HG02840 (cell line): ENCODE measurements around the gene NFAM1.

Source experiments
- ATAC-seq: cut with Tn5 transposase; IDR thresholded peaks from one replicate; pipeline ENCODE4 v1.9.1; 2021; ENCODE audit warnings: mild to moderate bottlenecking, moderate library complexity, moderate number of reproducible peaks; ENCODE audit not compliant: unreplicated experiment, low FRiP score

NFAM1 gene

GRCh38 chr22:42365111-42365865 is 66.9 kb downstream of the NFAM1 start:
- no peak for ATAC-seq

- no peak for ATAC-seq
These were observed 67.5 kb downstream of the NFAM1 start for GRCh38 chr22:42364604-42365110.

GRCh38 chr22:42363892-42364291 is 68.3 kb downstream of the NFAM1 start:
- no peak for ATAC-seq

- no peak for ATAC-seq
These were observed 70.7 kb downstream of the NFAM1 start for GRCh38 chr22:42361523-42361922.

GRCh38 chr22:42360348-42360747 is 71.9 kb downstream of the NFAM1 start:
- no peak for ATAC-seq

- ATAC-seq: no peak
These were observed 73.3 kb downstream of the NFAM1 start for GRCh38 chr22:42358643-42359558.

GRCh38 chr22:42357634-42358296 is 74.4 kb downstream of the NFAM1 start:
- no peak for ATAC-seq

- ATAC-seq: no peak
These were observed 75.0 kb downstream of the NFAM1 start for GRCh38 chr22:42357221-42357620.

- no peak for ATAC-seq
These were observed 75.7 kb downstream of the NFAM1 start for GRCh38 chr22:42356533-42356932.

- no peak for ATAC-seq
These were observed 78.1 kb downstream of the NFAM1 start for GRCh38 chr22:42353883-42354727.

- ATAC-seq: no peak
These were observed 81.8 kb downstream of the NFAM1 start for GRCh38 chr22:42350373-42350772.

GRCh38 chr22:42347281-42347824 is 84.8 kb downstream of the NFAM1 start:
- no peak for ATAC-seq

GRCh38 chr22:42346722-42347121 is 85.5 kb downstream of the NFAM1 start:
- no peak for ATAC-seq

- ATAC-seq: no peak
These were observed 86.7 kb downstream of the NFAM1 start for GRCh38 chr22:42345458-42345857.

- ATAC-seq: no peak
These were observed 87.8 kb downstream of the NFAM1 start for GRCh38 chr22:42344361-42344905.

GRCh38 chr22:42343531-42344081 is 88.6 kb downstream of the NFAM1 start:
- no peak for ATAC-seq

GRCh38 chr22:42343121-42343454 is 89.1 kb downstream of the NFAM1 start:
- ATAC-seq: no peak

GRCh38 chr22:42342426-42343120 is 89.6 kb downstream of the NFAM1 start:
- ATAC-seq: no peak

- ATAC-seq: no peak
These were observed 90.4 kb downstream of the NFAM1 start for GRCh38 chr22:42341779-42342178.
